PC-3 (cell line): ENCODE results near the gene ACTR3C.
"Not testable (repeated sequence)": the region's sequence is repeated elsewhere in the genome, so short reads cannot be mapped to it uniquely, and the experiment has no call there.

Experiments
- CTCF ChIP-seq: fragments of 300-600 bp; sonication (generic); conservative IDR thresholded peaks from 2 replicates; pipeline ENCODE4 v1.5.1; 2017; ENCODE audit warnings: antibody characterized with exemption, low read depth, mild to moderate bottlenecking, low read length
- EZH2 ChIP-seq: fragments of 300-600 bp; sonication (generic); IDR thresholded peaks from one replicate; pipeline ENCODE4 v1.6.1; 2017; ENCODE audit warnings: antibody characterized with exemption, mild to moderate bottlenecking, low read length; ENCODE audit not compliant: unreplicated experiment
- EZH2phosphoT487 ChIP-seq: fragments of 300-600 bp; sonication (generic); IDR thresholded peaks from 2 replicates; pipeline ENCODE4 v1.6.1; 2018; ENCODE audit warnings: mild to moderate bottlenecking, antibody characterized with exemption, low read length, borderline replicate concordance

DNA sequence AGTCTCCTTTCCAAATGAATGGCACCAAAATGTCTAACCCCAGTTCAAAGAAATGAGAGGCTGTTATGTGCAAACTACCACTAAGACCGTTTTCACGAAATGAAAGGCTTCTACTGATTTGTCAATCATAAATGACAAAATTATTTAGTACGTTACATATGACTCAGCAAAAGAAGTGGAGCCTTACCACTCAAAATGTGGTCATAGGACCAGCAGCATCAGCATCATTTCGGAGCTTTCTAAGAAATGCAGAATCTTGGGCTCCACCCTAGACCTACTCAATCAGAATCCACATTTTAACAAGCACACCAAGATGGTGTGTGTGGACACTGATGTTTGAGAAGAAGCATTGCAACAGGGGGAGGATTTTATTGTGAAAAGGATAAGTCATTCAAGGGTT is 120.5 kb downstream of the ACTR3C start:
- not testable (repeated sequence) for TF ChIP-seq CTCF, EZH2phosphoT487, EZH2
